GM12873 (cell line): ENCODE results near the gene IFNA6.
A peak's percentile ranks its signal among the peaks of the same experiment; 100 is the strongest.

Experiments
- CTCF ChIP-seq: IDR thresholded peaks from 2 replicates; pipeline ENCODE4 v1.5.1; 2012; ENCODE audit warnings: low read depth, mild to moderate bottlenecking, moderate library complexity, low read length, control low read depth; ENCODE audit not compliant: insufficient read depth; ENCODE audit errors: missing control alignments

The IFNA6 gene

GRCh38 chr9:21350787-21351186, at the start of gene IFNA6:
IFNA6 (minus strand) TSS chr9:21350887; CDS start chr9:21350887, 0 bp downstream.
- TF ChIP-seq CTCF, result no peak

- TF ChIP-seq CTCF, result no peak
Measured at GRCh38 chr9:21399956-21400355, 49.3 kb upstream of the IFNA6 start.

- no peak for TF ChIP-seq CTCF
Measured at GRCh38 chr9:21398955-21399489, 48.3 kb upstream of the IFNA6 start.

GRCh38 chr9:21395778-21396717, 45.4 kb upstream of the IFNA6 start:
- TF ChIP-seq CTCF, result peak; percentile 94

- peak; percentile 68 for TF ChIP-seq CTCF
Measured at GRCh38 chr9:21392270-21392669, 41.6 kb upstream of the IFNA6 start.

GRCh38 chr9:21385131-21385670, 34.5 kb upstream of the IFNA6 start, which contains the start of gene IFNA2:
IFNA2 (minus strand) TSS chr9:21385398; CDS start chr9:21385329, 69 bp downstream.
- TF ChIP-seq CTCF, result no peak

GRCh38 chr9:21383627-21384026, 32.9 kb upstream of the IFNA6 start:
- no peak for TF ChIP-seq CTCF
